Tibial artery (tissue), 4 donors: ENCODE results near the gene RALA.
"Not testable (repeated sequence)": the region's sequence is repeated elsewhere in the genome, so short reads cannot be mapped to it uniquely, and the experiment has no call there.

ENCODE experiments used
- DNase-seq, 2 donors: peaks; one replicate each; pipeline ENCODE4 v3.0.0-alpha.2; 2019
- H3K27ac ChIP-seq, 2 donors: fragments of 200-600 bp; sonication (generic) in 1 of 2; 1 replicate in 1 of 2; 2 replicates in 1 of 2; pipeline ENCODE4 v1.5.1; 2018 to 2019; ENCODE audit warnings: mild to moderate bottlenecking in 1 of 2
- H3K27me3 ChIP-seq, 2 donors: fragments of 200-600 bp; sonication (generic) in 1 of 2; one replicate each; pipeline versions ENCODE4 v1.5.1 to v1.6.0; 2016 to 2019
- H3K36me3 ChIP-seq, 3 donors: fragments of 200-600 bp; sonication (generic) in 2 of 3; one replicate each; pipeline ENCODE4 v1.5.1; 2016 to 2019; ENCODE audit warnings: mild to moderate bottlenecking in 2 of 3
- H3K4me1 ChIP-seq, 4 donors: fragments of 200-600 bp; sonication (generic) in 2 of 4; 1 replicate in 3 of 4; 2 replicates in 1 of 4; pipeline ENCODE4 v1.5.1; 2016 to 2019
- H3K4me3 ChIP-seq, 2 donors: fragments of 200-600 bp; sonication (generic) in 1 of 2; 1 replicate in 1 of 2; 2 replicates in 1 of 2; pipeline ENCODE4 v1.5.1; 2018 to 2019; ENCODE audit warnings: mild to moderate bottlenecking in 2 of 2
- H3K9me3 ChIP-seq, 3 donors: fragments of 200-600 bp; sonication (generic) in 1 of 3; one replicate each; pipeline ENCODE4 v1.5.1; 2016 to 2019
- CTCF ChIP-seq, 2 experiments: fragments of 200-600 bp in 1 of 2; fragments of 450-650 bp in 1 of 2; IDR thresholded peaks; one replicate each; pipeline ENCODE4 v1.5.1; 2017 to 2019; ENCODE audit warnings: antibody characterized with exemption in 2 of 2, mild to moderate bottlenecking in 1 of 2, moderate library complexity in 1 of 2
- intact Hi-C: fragments of 100-400 bp; cut with DNase I; formaldehyde crosslinking; loops from one replicate; pipeline ENCODE4 v1.15.0; 2023; ENCODE audit warnings: low total_unique reads

RALA gene

GRCh38 chr7:39667341-39667923, 44.1 kb downstream of the RALA start:
- intact Hi-C loops: no loop called here
- TF ChIP-seq CTCF (IDR thresholded peaks at IDR 0.05): no peak
- H3K36me3 ChIP-seq: no peaks in the 10 kb centered on the region
- no peaks in the 10 kb centered on the region for H3K27me3 ChIP-seq
- no peak overlapping the region for H3K27ac ChIP-seq
- no peak for DNase-seq
- peaks cover 0 to 20% (median 7%) of the 10 kb centered on the region in 4 donors for H3K4me1 ChIP-seq
- H3K4me3 ChIP-seq: no peak overlapping the region
- no peaks in the 10 kb centered on the region for H3K9me3 ChIP-seq

GRCh38 chr7:39668280-39668679, 44.9 kb downstream of the RALA start:
- intact Hi-C loops, H3K4me3 ChIP-seq, DNase-seq, H3K36me3 ChIP-seq, H3K9me3 ChIP-seq, H3K27me3 ChIP-seq, H3K27ac ChIP-seq: not testable (repeated sequence)
- peaks cover 0 to 20% (median 7%) of the 10 kb centered on the region in 4 donors for H3K4me1 ChIP-seq

- Histone ChIP-seq H3K4me3 (no peak overlapping the region), H3K36me3 (no peaks in the 10 kb centered on the region), H3K27me3 (no peaks in the 10 kb centered on the region), H3K27ac (no peak overlapping the region), H3K9me3 (no peaks in the 10 kb centered on the region), H3K4me1 (peaks cover 0 to 35% (median 11%) of the 10 kb centered on the region in 4 donors)
- no peak for TF ChIP-seq CTCF (IDR thresholded peaks at IDR 0.05)
- DNase-seq: no peak
- intact Hi-C loops: no loop called here
Observed at GRCh38 chr7:39670052-39670451, 46.7 kb downstream of the RALA start.

- H3K27ac ChIP-seq: no peak overlapping the region
- H3K4me1 ChIP-seq: peaks cover 0 to 38% (median 11%) of the 10 kb centered on the region in 4 donors
- TF ChIP-seq CTCF (IDR thresholded peaks at IDR 0.05): no peak
- no peaks in the 10 kb centered on the region for H3K9me3 ChIP-seq
- no peak overlapping the region for H3K4me3 ChIP-seq
- H3K36me3 ChIP-seq: no peaks in the 10 kb centered on the region
- intact Hi-C loops: no loop called here
- DNase-seq: no peak
- no peaks in the 10 kb centered on the region for H3K27me3 ChIP-seq
Observed at GRCh38 chr7:39670934-39671333, 47.6 kb downstream of the RALA start.

- intact Hi-C loops: no loop called here
- Histone ChIP-seq H3K9me3 (no peaks in the 10 kb centered on the region), H3K4me1 (peaks cover 0 to 34% (median 11%) of the 10 kb centered on the region in 4 donors), H3K4me3 (no peak overlapping the region), H3K27ac (no peak overlapping the region), H3K36me3 (no peaks in the 10 kb centered on the region), H3K27me3 (no peaks in the 10 kb centered on the region)
- TF ChIP-seq CTCF (IDR thresholded peaks at IDR 0.05): no peak
- no peak for DNase-seq
Observed at GRCh38 chr7:39672176-39672575, 48.8 kb downstream of the RALA start.

GRCh38 chr7:39673868-39674267, 50.5 kb downstream of the RALA start:
- TF ChIP-seq CTCF (IDR thresholded peaks at IDR 0.05): no peak
- no peak for DNase-seq
- intact Hi-C loops: no loop called here
- Histone ChIP-seq H3K36me3 (no peaks in the 10 kb centered on the region), H3K4me3 (no peak overlapping the region), H3K4me1 (peaks cover 0 to 28% (median 4%) of the 10 kb centered on the region in 4 donors), H3K9me3 (no peaks in the 10 kb centered on the region), H3K27ac (peak overlapping the region; percentile 49 to 58), H3K27me3 (no peaks in the 10 kb centered on the region)
